Right lobe of liver (tissue), 4 donors: ENCODE data around the gene SBK2.

Experiments used
- POLR2A ChIP-seq: fragments of 450-650 bp; IDR thresholded peaks from one replicate; pipeline ENCODE4 v1.6.1; 2017; ENCODE audit warnings: antibody characterized with exemption, mild to moderate bottlenecking
- TF ChIP-seq, protein P1 (sequence below), 4 donors: fragments of 200-600 bp in 3 of 4; fragments of 450-650 bp in 1 of 4; IDR thresholded peaks; one replicate each; pipeline versions ENCODE4 v1.5.1 to v1.8.0; 2016 to 2022; ENCODE audit warnings: antibody characterized with exemption in 4 of 4, mild to moderate bottlenecking in 2 of 4
- donor health status: DM: no; HTN: no; CAD: no.
- donor health status: DM: no; HTN: no; CAD: no.
- donor health status: DM: no; HTN: yes; CAD: no.

DNA sequence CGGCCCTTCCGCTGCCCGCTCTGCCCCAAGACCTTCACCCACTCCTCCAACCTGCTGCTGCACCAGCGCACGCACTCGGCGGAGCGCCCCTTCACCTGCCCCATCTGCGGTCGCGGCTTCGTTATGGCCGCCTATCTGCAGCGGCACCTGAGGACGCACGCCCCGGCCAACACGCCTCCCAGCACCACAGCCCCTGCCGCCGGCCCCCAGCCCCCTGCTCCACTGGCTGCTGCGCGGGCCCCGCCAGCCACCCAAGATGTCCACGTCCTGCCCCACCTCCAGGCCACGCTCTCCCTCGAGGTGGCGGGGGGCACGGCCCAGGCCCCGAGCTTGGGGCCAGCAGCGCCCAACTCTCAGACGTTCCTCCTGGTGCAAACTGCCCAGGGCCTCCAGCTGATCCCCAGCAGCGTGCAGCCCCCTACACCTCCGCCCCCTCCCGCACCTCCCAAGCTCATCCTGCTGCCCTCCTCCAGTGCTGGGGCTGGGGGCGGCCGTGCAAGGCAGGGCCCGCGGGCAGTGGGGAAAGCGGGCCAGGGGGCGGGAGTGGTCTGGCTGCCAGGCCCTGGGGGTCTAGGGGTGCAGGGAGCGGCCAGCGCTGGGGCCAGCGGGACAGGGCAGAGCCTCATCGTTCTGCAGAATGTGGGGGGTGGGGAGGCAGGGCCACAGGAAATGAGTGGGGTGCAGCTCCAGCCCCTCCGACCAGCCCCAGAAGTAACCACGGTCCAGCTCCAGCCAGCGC, 53.8 kb downstream of the SBK2 start:
- no peak for TF ChIP-seq POLR2A
- TF ChIP-seq, protein P1, sequence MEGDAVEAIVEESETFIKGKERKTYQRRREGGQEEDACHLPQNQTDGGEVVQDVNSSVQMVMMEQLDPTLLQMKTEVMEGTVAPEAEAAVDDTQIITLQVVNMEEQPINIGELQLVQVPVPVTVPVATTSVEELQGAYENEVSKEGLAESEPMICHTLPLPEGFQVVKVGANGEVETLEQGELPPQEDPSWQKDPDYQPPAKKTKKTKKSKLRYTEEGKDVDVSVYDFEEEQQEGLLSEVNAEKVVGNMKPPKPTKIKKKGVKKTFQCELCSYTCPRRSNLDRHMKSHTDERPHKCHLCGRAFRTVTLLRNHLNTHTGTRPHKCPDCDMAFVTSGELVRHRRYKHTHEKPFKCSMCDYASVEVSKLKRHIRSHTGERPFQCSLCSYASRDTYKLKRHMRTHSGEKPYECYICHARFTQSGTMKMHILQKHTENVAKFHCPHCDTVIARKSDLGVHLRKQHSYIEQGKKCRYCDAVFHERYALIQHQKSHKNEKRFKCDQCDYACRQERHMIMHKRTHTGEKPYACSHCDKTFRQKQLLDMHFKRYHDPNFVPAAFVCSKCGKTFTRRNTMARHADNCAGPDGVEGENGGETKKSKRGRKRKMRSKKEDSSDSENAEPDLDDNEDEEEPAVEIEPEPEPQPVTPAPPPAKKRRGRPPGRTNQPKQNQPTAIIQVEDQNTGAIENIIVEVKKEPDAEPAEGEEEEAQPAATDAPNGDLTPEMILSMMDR (IDR thresholded peaks at IDR 0.05) = no peak
